ENCODE data around the gene DEXI. TPM values are rescaled to one million over a fixed set of nuclear protein-coding genes. Genes with fewer than 3 reads are reported as not detected.
A peak's percentile ranks its signal among the peaks of the same experiment; 100 is the strongest.

DEXI gene
- total RNA-seq, 1 donor from 2014 or later, result 35.6 TPM

DNA sequence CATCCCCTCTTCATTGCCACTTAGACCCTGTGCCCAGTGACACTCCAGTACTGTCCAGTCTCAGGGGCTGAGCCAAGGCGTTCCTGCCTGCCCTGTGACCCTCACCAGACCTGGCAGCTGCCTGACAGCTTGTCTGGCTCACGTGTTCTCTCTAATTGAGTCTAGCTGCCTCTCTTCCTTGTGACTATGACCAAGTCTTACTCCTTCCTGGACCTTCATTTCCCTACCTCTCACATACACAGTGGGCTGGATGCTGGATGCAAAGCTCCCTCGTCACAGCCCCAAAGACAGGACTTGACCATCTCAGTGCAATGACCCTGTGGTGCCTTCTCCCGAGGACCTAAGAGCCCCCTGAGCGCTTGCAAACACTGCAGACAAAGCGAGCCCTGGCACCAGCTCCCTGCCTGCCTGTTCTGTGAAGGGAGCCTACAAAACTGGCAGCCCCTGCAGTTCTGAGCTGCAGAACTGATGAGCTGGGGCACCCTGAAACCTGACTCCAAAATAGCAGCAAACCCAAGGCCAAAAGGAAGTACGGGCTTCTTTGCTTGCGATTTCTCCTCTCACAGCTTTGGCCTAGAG, 1.7 kb downstream of the DEXI start:
- DNase-seq (ENCODE audit: low read depth, low spot score), result no peak
- TF ChIP-seq, protein P1, sequence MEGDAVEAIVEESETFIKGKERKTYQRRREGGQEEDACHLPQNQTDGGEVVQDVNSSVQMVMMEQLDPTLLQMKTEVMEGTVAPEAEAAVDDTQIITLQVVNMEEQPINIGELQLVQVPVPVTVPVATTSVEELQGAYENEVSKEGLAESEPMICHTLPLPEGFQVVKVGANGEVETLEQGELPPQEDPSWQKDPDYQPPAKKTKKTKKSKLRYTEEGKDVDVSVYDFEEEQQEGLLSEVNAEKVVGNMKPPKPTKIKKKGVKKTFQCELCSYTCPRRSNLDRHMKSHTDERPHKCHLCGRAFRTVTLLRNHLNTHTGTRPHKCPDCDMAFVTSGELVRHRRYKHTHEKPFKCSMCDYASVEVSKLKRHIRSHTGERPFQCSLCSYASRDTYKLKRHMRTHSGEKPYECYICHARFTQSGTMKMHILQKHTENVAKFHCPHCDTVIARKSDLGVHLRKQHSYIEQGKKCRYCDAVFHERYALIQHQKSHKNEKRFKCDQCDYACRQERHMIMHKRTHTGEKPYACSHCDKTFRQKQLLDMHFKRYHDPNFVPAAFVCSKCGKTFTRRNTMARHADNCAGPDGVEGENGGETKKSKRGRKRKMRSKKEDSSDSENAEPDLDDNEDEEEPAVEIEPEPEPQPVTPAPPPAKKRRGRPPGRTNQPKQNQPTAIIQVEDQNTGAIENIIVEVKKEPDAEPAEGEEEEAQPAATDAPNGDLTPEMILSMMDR (conservative IDR thresholded peaks at IDR 0.05), result no peak
- Mint-ChIP-seq H3K27me3 (ENCODE audit: low read depth) (no peaks in the 10 kb centered on the region), H3K27ac (ENCODE audit: unreplicated experiment) (no peak overlapping the region), H3K4me3 (peak overlapping the region; percentile 94), H3K36me3 (ENCODE audit: low read depth) (peaks cover 3% of the 10 kb centered on the region), H3K4me1 (peaks cover 46% of the 10 kb centered on the region), H3K9me3 (no peaks in the 10 kb centered on the region)

DNA sequence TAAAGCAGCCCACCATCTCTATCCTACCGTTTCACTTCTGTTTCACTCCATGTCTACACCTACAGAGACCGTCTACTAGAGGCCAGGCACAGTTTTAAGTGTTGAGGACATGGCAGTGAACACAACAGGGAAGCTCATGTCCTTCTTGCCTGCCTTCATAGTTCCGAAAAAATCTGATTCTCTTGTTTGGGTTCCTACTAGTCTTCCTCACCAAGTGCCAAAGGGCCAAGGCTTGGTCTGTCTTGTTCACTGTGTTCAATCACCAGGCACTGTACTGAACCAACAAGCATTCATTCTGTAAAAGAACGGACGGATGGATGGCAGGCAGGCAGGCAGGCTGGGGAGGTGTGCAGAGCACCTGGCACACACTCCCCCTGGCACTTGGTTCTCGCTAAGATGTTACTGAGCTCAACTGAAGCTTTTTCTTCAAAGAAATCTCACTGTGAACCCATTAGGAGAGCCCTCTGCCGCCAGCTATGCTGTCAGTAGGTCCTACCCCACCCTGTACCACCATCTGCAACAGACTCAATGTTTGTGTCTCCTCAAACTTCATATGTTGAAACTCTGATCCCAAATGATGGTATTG, 2.5 kb downstream of the DEXI start:
- TF ChIP-seq, protein P1 (conservative IDR thresholded peaks at IDR 0.05), result no peak
- Mint-ChIP-seq H3K4me3 (peak overlapping the region; percentile 94), H3K4me1 (peaks cover 38% of the 10 kb centered on the region), H3K27ac (ENCODE audit: unreplicated experiment) (no peak overlapping the region), H3K27me3 (ENCODE audit: low read depth) (no peaks in the 10 kb centered on the region), H3K36me3 (ENCODE audit: low read depth) (peaks cover 3% of the 10 kb centered on the region), H3K9me3 (no peaks in the 10 kb centered on the region)
- no peak for DNase-seq (ENCODE audit: low read depth, low spot score)

DNA sequence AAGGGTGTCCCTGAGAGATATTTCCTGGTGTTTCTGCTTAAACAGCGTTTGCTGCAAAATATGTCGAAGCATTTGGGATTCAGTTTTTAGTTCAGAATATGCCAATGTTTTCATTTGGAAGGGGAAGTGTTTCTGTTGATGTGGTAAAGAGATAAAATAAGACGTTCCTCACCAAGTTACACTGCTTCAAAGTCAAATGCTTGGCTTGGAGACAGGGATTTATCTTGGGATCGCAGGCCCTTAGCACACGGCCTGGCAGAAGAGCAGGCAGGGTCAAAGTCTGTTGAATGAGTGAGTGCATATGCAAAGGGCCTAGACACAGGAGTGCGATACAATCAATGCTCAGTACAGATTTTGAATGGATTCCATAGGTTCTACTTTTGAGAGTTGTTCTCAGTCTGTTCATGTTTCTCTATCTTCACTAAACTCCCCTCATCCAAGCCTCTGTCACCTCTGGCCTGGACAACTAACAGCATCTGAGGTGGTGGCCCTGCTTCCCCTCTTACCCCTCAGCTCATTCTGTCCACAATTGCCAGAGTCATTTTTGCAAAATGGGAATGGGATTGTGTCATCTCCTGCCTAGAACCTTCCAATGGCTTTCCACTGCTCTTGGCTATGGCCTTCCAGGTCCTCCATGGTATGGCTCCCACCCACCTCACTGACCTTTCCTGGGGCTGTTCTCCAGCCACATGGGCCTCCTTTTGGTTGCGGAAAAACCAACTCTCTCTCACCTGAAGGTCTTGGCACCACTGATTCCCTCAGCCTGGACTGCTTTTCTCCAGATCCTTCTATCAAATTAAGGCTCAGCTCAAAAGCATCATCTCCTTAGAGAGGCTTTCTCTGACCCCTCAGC, 3.2 kb downstream of the DEXI start:
- H3K4me3 Mint-ChIP-seq, result peak overlapping the region; percentile 94
- TF ChIP-seq, protein P1 (conservative IDR thresholded peaks at IDR 0.05), result no peak
- H3K4me1 Mint-ChIP-seq, result peaks cover 34% of the 10 kb centered on the region
- H3K36me3 Mint-ChIP-seq (ENCODE audit: low read depth), result peaks cover 3% of the 10 kb centered on the region
- no peaks in the 10 kb centered on the region for H3K9me3 Mint-ChIP-seq
- no peaks in the 10 kb centered on the region for H3K27me3 Mint-ChIP-seq (ENCODE audit: low read depth)
- DNase-seq (ENCODE audit: low read depth, low spot score), result no peak
- no peak overlapping the region for H3K27ac Mint-ChIP-seq (ENCODE audit: unreplicated experiment)

DNA sequence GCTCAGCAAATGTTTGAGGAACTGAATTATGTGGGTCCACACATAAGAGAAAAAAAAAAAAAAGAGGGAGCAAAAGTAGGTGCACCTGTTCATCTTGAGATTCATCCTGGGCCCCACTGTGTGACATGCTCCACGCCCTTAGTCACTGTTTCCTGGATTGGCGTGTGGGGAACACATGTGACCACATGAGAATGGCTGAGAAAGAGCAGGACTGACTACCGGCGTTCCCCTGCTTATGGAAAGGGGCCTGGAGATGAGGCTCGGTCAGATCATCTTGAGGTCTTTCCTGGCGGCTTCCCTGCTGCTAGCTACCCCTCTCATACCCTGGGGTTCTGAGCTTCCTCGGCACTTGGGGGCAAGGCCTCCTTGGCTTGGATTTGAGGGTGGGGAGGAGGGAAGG, 3.9 kb downstream of the DEXI start:
- H3K4me1 Mint-ChIP-seq, result peaks cover 32% of the 10 kb centered on the region
- no peak for DNase-seq (ENCODE audit: low read depth, low spot score)
- H3K9me3 Mint-ChIP-seq, result no peaks in the 10 kb centered on the region
- H3K27ac Mint-ChIP-seq (ENCODE audit: unreplicated experiment), result no peak overlapping the region
- no peaks in the 10 kb centered on the region for H3K27me3 Mint-ChIP-seq (ENCODE audit: low read depth)
- peaks cover 3% of the 10 kb centered on the region for H3K36me3 Mint-ChIP-seq (ENCODE audit: low read depth)
- TF ChIP-seq, protein P1 (conservative IDR thresholded peaks at IDR 0.05), result no peak
- peak overlapping the region; percentile 36 for H3K4me3 Mint-ChIP-seq

DNA sequence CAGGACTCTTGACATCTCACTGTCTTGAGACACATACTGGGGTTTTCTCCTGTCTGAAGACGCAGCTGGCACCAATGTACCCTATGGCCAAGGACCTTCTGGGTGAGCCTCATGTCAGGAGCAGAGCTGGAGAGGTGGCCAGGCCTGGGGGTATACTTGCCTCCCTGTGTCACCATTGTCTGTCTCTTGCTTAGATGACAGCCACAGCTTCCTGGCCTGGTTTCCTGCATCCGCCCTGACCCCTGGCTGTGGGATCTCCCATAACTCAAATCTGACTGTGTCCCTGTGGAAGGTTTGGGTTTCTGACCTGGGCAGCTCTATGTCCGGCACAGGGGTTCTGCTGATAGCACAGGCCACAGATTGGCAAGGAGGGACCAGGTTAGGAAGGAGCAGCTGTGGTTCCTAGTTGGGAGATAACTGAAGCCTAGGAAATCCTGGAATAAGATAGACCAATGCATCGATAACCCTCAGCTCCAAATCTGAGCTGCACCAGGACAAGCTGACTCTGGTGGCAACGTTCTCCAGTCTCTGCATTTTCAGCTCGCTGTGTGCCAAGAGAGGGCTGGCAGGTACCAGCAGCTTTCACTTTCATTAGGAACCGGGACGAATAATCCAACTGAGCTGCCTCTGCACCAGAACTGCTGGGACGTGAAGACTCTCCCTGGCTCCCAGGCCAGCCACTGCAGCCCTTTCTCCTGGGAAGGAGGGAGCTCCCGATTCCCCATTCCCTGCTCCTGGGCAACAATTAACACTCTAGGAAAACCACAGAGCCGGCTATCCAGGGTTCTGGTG, 5.0 kb downstream of the DEXI start:
- Mint-ChIP-seq H3K9me3 (no peaks in the 10 kb centered on the region), H3K4me3 (peak overlapping the region; percentile 34), H3K27me3 (ENCODE audit: low read depth) (no peaks in the 10 kb centered on the region), H3K36me3 (ENCODE audit: low read depth) (peaks cover 3% of the 10 kb centered on the region), H3K4me1 (peaks cover 32% of the 10 kb centered on the region), H3K27ac (ENCODE audit: unreplicated experiment) (no peak overlapping the region)
- no peak for DNase-seq (ENCODE audit: low read depth, low spot score)
- TF ChIP-seq, protein P1 (conservative IDR thresholded peaks at IDR 0.05), result no peak

Data from neural crest cell (in vitro differentiated cells).